B cell (primary cell): Measurements from ENCODE around the gene IKBKE. TPM values are rescaled to one million over a fixed set of nuclear protein-coding genes. Genes with fewer than 3 reads are reported as not detected.
A peak's percentile ranks its signal among the peaks of the same experiment; 100 is the strongest.

Experiments used
- ATAC-seq: fragments of 200-7000 bp; cut with Tn5 transposase; one replicate; pipeline ENCODE4 v1.10.0; 2021; ENCODE audit warnings: low read depth, mild to moderate bottlenecking, moderate number of reproducible peaks, moderate library complexity
- CTCF ChIA-PET: fragments of 350-600 bp; sonication (Branson Sonifier 250); formaldehyde crosslinking; loops from one replicate; lab custom pipeline; 2021; ENCODE audit warnings: antibody characterized with exemption, inconsistent platforms; lab: Charles Lee
- POLR2A ChIA-PET: fragments of 350-600 bp; sonication (Branson Sonifier 250); formaldehyde crosslinking; loops from one replicate; lab custom pipeline; 2021; ENCODE audit warnings: antibody characterized with exemption; lab: Charles Lee
- DNase-seq: peaks from one replicate; pipeline ENCODE4 v3.0.0; 2013
- H2AFZ ChIP-seq: 2 replicates; pipeline ENCODE4 v1.6.1; 2012; ENCODE audit warnings: mild to moderate bottlenecking, low read depth, low read length; ENCODE audit not compliant: insufficient read depth, poor library complexity, severe bottlenecking
- H3K27ac ChIP-seq, 2 donors: 1 replicate in 1 of 2; 2 replicates in 1 of 2; pipeline ENCODE4 v1.5.1; 2012 to 2013; ENCODE audit warnings: low read length in 2 of 2, mild to moderate bottlenecking in 2 of 2, moderate library complexity in 1 of 2
- H3K27me3 ChIP-seq, 4 experiments: fragments of 200-600 bp in 1 of 4; sonication (generic) in 1 of 4; replicated peaks in 1 of 4; 1 replicate in 2 of 4; 2 replicates in 2 of 4; pipeline versions ENCODE4 v1.6.1 to v1.7.0; 2013 to 2016; ENCODE audit warnings: low read length in 3 of 4, mild to moderate bottlenecking in 2 of 4, mixed read lengths in 1 of 4, moderate library complexity in 1 of 4; ENCODE audit not compliant: insufficient read depth in 4 of 4, control insufficient read depth in 3 of 4; ENCODE audit errors: control extremely low read depth in 1 of 4
- H3K36me3 ChIP-seq, 2 experiments: replicated peaks in 1 of 2; 1 replicate in 1 of 2; 2 replicates in 1 of 2; pipeline versions ENCODE4 v1.6.1 to v1.7.1; 2013; ENCODE audit warnings: low read length in 1 of 2; ENCODE audit not compliant: insufficient read depth in 2 of 2, control insufficient read depth in 1 of 2; ENCODE audit errors: control extremely low read depth in 1 of 2, extremely low read depth in 1 of 2
- H3K4me1 ChIP-seq, 2 donors: fragments of 200-600 bp in 1 of 2; sonication (generic) in 1 of 2; 1 replicate in 1 of 2; 2 replicates in 1 of 2; pipeline versions ENCODE4 v1.5.1 to v1.6.1; 2013 to 2017; ENCODE audit warnings: low read length in 2 of 2; ENCODE audit not compliant: control insufficient read depth in 2 of 2, insufficient read depth in 2 of 2
- H3K4me2 ChIP-seq: replicated peaks from 2 replicates; pipeline ENCODE3; 2012; ENCODE audit warnings: mild to moderate bottlenecking, low read depth, low read length; ENCODE audit not compliant: poor library complexity, severe bottlenecking
- H3K4me3 ChIP-seq, 5 experiments: fragments of 200-600 bp in 1 of 5; sonication (generic) in 1 of 5; 1 replicate in 3 of 5; 2 replicates in 2 of 5; pipeline versions ENCODE4 v1.5.1 to v1.7.0; 2011 to 2016; ENCODE audit warnings: low read length in 4 of 5, mild to moderate bottlenecking in 4 of 5, low read depth in 2 of 5, control low read depth in 1 of 5, moderate library complexity in 1 of 5; ENCODE audit not compliant: insufficient read depth in 1 of 5; ENCODE audit errors: control extremely low read depth in 1 of 5, extremely low read depth in 1 of 5
- H3K79me2 ChIP-seq: fragments of 200-600 bp; sonication (generic); one replicate; pipeline ENCODE4 v1.6.0; 2016; ENCODE audit warnings: low read length; ENCODE audit not compliant: control insufficient read depth, insufficient read depth
- H3K9ac ChIP-seq: fragments of 200-600 bp; sonication (generic); 2 replicates; pipeline ENCODE4 v1.6.1; 2017; ENCODE audit warnings: mild to moderate bottlenecking, low read length, moderate library complexity
- H3K9me3 ChIP-seq, 3 donors: one replicate each; pipeline versions ENCODE4 v1.6.1 to v1.7.1; 2013; ENCODE audit warnings: low read length in 2 of 3; ENCODE audit not compliant: control insufficient read depth in 2 of 3, insufficient read depth in 1 of 3; ENCODE audit errors: control extremely low read depth in 1 of 3
- H4K20me1 ChIP-seq: 2 replicates; pipeline ENCODE4 v1.6.0; 2012; ENCODE audit warnings: mild to moderate bottlenecking, low read length; ENCODE audit not compliant: insufficient read depth, control insufficient read depth, poor library complexity, severe bottlenecking
- H3K27ac Mint-ChIP-seq: one replicate; pipeline ENCODE4 v1.8.0; 2021; ENCODE audit warnings: mixed read lengths
- H3K27me3 Mint-ChIP-seq: one replicate; pipeline ENCODE4 v1.8.0; 2021; ENCODE audit warnings: mixed read lengths
- H3K4me1 Mint-ChIP-seq: one replicate; pipeline ENCODE4 v1.8.0; 2021; ENCODE audit warnings: mixed read lengths
- H3K4me3 Mint-ChIP-seq: one replicate; pipeline ENCODE4 v1.8.0; 2021; ENCODE audit warnings: mixed read lengths
- H3K9me3 Mint-ChIP-seq: one replicate; pipeline ENCODE4 v1.8.0; 2022; ENCODE audit warnings: mixed read lengths; ENCODE audit not compliant: insufficient read depth
- EZH2 ChIP-seq: IDR thresholded peaks from 2 replicates; pipeline ENCODE4 v1.6.1; 2012; ENCODE audit warnings: borderline replicate concordance, low read depth, mild to moderate bottlenecking, moderate library complexity, low read length; ENCODE audit not compliant: insufficient read depth, poor library complexity, severe bottlenecking
- WGBS: methylation state at CpG from one replicate; pipeline ENCODE4 v1.1.5; 2013; ENCODE audit warnings: missing lambda C conversion rate; ENCODE audit not compliant: insufficient coverage; 5-methylcytosine and 5-hydroxymethylcytosine counted together
- intact Hi-C: fragments of 100-400 bp; cut with micrococcal nuclease; formaldehyde crosslinking; loops from one replicate; pipeline ENCODE4 v1.10.0; 2022
- polyA plus RNA-seq: library from polyadenylated mRNA; depleted of rRNA; stranded (reverse); fragments of >200 nt; gene quantifications from 2 replicates; pipeline ENCODE4 v1.2.3, GENCODE V29; 2012
- total RNA-seq, 2 donors: library from RNA; stranded (reverse); fragments of 120-200 nt in 1 of 2; gene quantifications; 1 replicate in 1 of 2; 2 replicates in 1 of 2; pipeline versions ENCODE4 v1.2.3 to v1.2.4, GENCODE V29; 2013 to 2022
- TF ChIP-seq, protein P1 (sequence below): fragments of 200-600 bp; IDR thresholded peaks from one replicate; pipeline ENCODE4 v1.8.0; 2022; ENCODE audit warnings: antibody characterized with exemption, mild to moderate bottlenecking

IKBKE gene
- total and polyA plus RNA-seq, 2 donors (not counting 1 experiment from before 2014, with no cell fraction given), result 40.8 to 55.4 TPM

DNA sequence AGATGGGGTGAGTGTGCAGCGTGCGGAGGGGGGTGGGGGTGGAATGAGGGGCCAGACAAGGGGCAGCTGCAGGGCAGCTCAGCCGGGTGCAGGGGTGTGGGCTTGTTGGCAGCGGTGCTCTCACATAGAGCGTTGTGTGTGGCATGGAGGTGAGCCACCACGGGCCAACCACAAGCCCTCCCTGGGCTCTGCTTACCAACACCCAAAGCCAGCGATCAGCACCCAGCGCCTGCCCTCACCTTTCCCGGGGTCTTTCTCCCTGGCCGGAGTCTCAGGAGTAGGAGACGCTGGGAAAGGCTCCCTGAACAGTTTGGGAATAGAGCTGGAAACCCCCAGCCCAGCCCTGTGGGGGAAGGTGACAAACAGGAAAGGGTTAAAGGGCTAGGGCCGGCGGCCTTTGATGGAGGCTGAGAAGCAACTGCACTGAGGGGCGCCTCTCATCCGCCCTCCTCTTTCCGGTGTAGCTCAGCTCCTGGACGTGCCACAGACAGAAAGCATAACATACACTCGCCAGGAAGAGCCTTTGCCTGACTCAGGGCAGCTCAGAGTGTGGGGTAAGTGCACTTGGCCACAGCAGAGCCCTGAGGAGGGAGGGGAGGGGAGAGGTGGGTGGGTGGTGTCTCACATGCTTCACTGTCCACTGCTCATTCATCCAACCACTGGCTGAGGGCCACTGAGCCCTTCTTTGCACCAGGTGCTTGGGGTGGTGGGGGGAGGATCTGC is 577 bp downstream of the IKBKE start:
- Histone ChIP-seq H2AFZ (peak overlapping the region; percentile 81), H3K4me3 (peak overlapping the region; percentile 62 to 97 (median 85)), H3K4me2 (peak overlapping the region; percentile 93), H3K79me2 (peaks cover 4% of the 10 kb centered on the region), H3K4me1 (peaks cover 61 to 71% of the 10 kb centered on the region in 2 donors), H3K9me3 (no peaks in the 10 kb centered on the region), H3K36me3 (peaks cover 0 to 23% of the 10 kb centered on the region in 2 experiments), H3K27me3 (no peaks in the 10 kb centered on the region), H4K20me1 (no peaks in the 10 kb centered on the region), H3K9ac (peak overlapping the region; percentile 91), H3K27ac (peak overlapping the region; percentile 63 to 75)
- CTCF ChIA-PET, result interaction anchor here (0.6 to 3.8 kb wide), 20 partner anchors 9 to 511 kb away, joined by 3 to 60 read pairs (median 4); partner anchors contain the start of genes DYRK3, EIF2D and RASSF5
- peak; percentile 57 for ATAC-seq
- no peaks in the 10 kb centered on the region for H3K27me3 Mint-ChIP-seq
- peaks cover 72% of the 10 kb centered on the region for H3K4me1 Mint-ChIP-seq
- H3K27ac Mint-ChIP-seq, result peak overlapping the region; percentile 85
- peak; percentile 57 for DNase-seq
- no peak for TF ChIP-seq EZH2
- TF ChIP-seq, protein P1, sequence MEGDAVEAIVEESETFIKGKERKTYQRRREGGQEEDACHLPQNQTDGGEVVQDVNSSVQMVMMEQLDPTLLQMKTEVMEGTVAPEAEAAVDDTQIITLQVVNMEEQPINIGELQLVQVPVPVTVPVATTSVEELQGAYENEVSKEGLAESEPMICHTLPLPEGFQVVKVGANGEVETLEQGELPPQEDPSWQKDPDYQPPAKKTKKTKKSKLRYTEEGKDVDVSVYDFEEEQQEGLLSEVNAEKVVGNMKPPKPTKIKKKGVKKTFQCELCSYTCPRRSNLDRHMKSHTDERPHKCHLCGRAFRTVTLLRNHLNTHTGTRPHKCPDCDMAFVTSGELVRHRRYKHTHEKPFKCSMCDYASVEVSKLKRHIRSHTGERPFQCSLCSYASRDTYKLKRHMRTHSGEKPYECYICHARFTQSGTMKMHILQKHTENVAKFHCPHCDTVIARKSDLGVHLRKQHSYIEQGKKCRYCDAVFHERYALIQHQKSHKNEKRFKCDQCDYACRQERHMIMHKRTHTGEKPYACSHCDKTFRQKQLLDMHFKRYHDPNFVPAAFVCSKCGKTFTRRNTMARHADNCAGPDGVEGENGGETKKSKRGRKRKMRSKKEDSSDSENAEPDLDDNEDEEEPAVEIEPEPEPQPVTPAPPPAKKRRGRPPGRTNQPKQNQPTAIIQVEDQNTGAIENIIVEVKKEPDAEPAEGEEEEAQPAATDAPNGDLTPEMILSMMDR, result no peak
- H3K9me3 Mint-ChIP-seq, result no peaks in the 10 kb centered on the region
- intact Hi-C loops, result loop anchor here (5.0 to 10.0 kb wide), 4 partner anchors 36 to 444 kb away; partner anchors contain the start of gene RASSF5
- peak overlapping the region; percentile 88 for H3K4me3 Mint-ChIP-seq
- POLR2A ChIA-PET, result interaction anchor here (0.6 to 1.3 kb wide), 6 partner anchors 9 to 275 kb away, joined by 3 to 12 read pairs (median 4); no protein-coding TSS in a partner anchor
- WGBS, result 0% methylated on average over 15 of the region's 18 CpGs
